GM23248 (cell line): ENCODE measurements around the gene AFAP1.

ENCODE experiments used
- EZH2 ChIP-seq: fragments of 200-600 bp; sonication (generic); IDR thresholded peaks from 2 replicates; pipeline ENCODE4 v1.6.1; 2018; ENCODE audit warnings: antibody characterized with exemption, mild to moderate bottlenecking; ENCODE audit not compliant: insufficient read depth, poor library complexity, severe bottlenecking
- EZH2phosphoT487 ChIP-seq: fragments of 200-600 bp; sonication (generic); IDR thresholded peaks from 2 replicates; pipeline ENCODE4 v1.6.1; 2018; ENCODE audit warnings: antibody characterized with exemption, moderate library complexity, mild to moderate bottlenecking, low read depth; ENCODE audit not compliant: insufficient read depth

DNA sequence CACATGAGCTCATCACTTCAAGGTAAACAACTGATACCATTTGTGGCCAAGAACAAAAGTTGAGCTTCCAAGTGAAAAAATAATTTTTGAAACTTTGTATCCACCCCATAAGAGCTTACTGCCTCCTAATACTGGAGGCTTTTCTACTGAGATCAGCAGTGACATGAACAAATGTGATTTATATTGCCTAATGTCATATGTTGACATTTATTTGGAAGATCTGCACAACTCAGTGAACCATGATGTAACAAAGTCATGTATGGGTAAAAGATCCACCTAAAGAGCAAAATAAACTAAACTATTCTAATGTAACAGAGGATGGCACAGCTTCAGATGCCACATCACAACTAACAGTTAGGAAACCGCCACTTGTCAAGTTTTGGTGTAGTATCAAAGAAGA is 65.8 kb downstream of the AFAP1 start:
- TF ChIP-seq EZH2: no peak
- TF ChIP-seq EZH2phosphoT487: no peak
